Endothelial cell of umbilical vein (primary cell): ENCODE results near the gene CRIM1. TPM values are rescaled to one million over a fixed set of nuclear protein-coding genes. Genes with fewer than 3 reads are reported as not detected.

Source experiments
- BruUV-seq: library from RNA; stranded (reverse); fragments of 400-500 nt; replicated peaks from 2 replicates; lab custom pipeline; 2021; lab: Mats Ljungman, UMichigan
- CTCF ChIA-PET: fragments of 300-600, 350-600 bp; sonication (Branson Sonifier 250); formaldehyde crosslinking; loops from one replicate; lab custom pipeline; 2021; ENCODE audit warnings: antibody characterized with exemption, inconsistent platforms; lab: Charles Lee
- POLR2A ChIA-PET: fragments of 300-600, 350-600 bp; sonication (Branson Sonifier 250); formaldehyde crosslinking; loops from one replicate; lab custom pipeline; 2021; ENCODE audit warnings: antibody characterized with exemption, inconsistent platforms; lab: Charles Lee
- DNase-seq: peaks from one replicate; pipeline ENCODE4 v3.0.0-alpha.2; 2011; ENCODE audit warnings: low read depth, low spot score
- FAIRE-seq: peaks from 2 replicates; lab custom pipeline; 2011; peaks lifted over from hg19 to GRCh38; lab: Jason Lieb, UNC
- H2AFZ ChIP-seq: 2 replicates; pipeline ENCODE4 v1.6.0; 2012; ENCODE audit warnings: low read depth, low read length, control low read depth, inconsistent platforms
- H3K27ac ChIP-seq: 2 replicates; pipeline ENCODE4 v1.5.1; 2011; ENCODE audit warnings: low read depth, mild to moderate bottlenecking, control low read depth, low read length, moderate library complexity; ENCODE audit not compliant: insufficient read depth
- H3K27me3 ChIP-seq, 2 experiments: 2 replicates each; pipeline versions ENCODE4 v1.6.0 to v1.6.1; 2011; ENCODE audit warnings: low read length in 2 of 2, mixed read lengths in 1 of 2; ENCODE audit not compliant: control insufficient read depth in 2 of 2, insufficient read depth in 2 of 2
- H3K36me3 ChIP-seq, 2 experiments: 2 replicates in 1 of 2; 3 replicates in 1 of 2; pipeline ENCODE4 v1.5.1; 2011; ENCODE audit warnings: low read length in 2 of 2, mild to moderate bottlenecking in 1 of 2, moderate library complexity in 1 of 2; ENCODE audit not compliant: control insufficient read depth in 2 of 2, insufficient read depth in 2 of 2; ENCODE audit errors: extremely low read depth in 1 of 2
- H3K4me1 ChIP-seq: 3 replicates; pipeline ENCODE4 v1.5.1; 2011; ENCODE audit warnings: mild to moderate bottlenecking, low read length; ENCODE audit not compliant: control insufficient read depth, insufficient read depth; ENCODE audit errors: extremely low read depth
- H3K4me2 ChIP-seq: 2 replicates; pipeline ENCODE4 v1.6.1; 2011; ENCODE audit warnings: low read length, control low read depth, mixed read lengths; ENCODE audit not compliant: insufficient read depth
- H3K4me3 ChIP-seq, 3 experiments: fragments of 200-600 bp in 1 of 3; sonication (generic), shearing (Covaris generic) in 1 of 3; replicated peaks in 1 of 3; 2 replicates each; pipeline ENCODE4 v1.5.1; 2011 to 2016; ENCODE audit warnings: control low read depth in 3 of 3, low read length in 3 of 3, mild to moderate bottlenecking in 2 of 3, inconsistent platforms in 1 of 3, low read depth in 1 of 3, moderate library complexity in 1 of 3; ENCODE audit not compliant: insufficient read depth in 1 of 3
- H3K79me2 ChIP-seq: 2 replicates; pipeline ENCODE4 v1.6.0; 2012; ENCODE audit warnings: low read length, inconsistent platforms; ENCODE audit not compliant: control insufficient read depth, insufficient read depth
- H3K9ac ChIP-seq: replicated peaks from 2 replicates; pipeline ENCODE3; 2011; ENCODE audit warnings: low read length, control low read depth; ENCODE audit not compliant: insufficient read depth; ENCODE audit errors: extremely low read depth
- H3K9me1 ChIP-seq: replicated peaks from 3 replicates; pipeline ENCODE4 v1.6.0; 2011; ENCODE audit warnings: mild to moderate bottlenecking, low read length; ENCODE audit not compliant: control insufficient read depth, insufficient read depth; ENCODE audit errors: extremely low read depth
- H3K9me3 ChIP-seq: replicated peaks from 2 replicates; pipeline ENCODE4 v1.5.1; 2012; ENCODE audit warnings: low read length, inconsistent platforms; ENCODE audit not compliant: control insufficient read depth, insufficient read depth
- H4K20me1 ChIP-seq: replicated peaks from 2 replicates; pipeline ENCODE3; 2011; ENCODE audit warnings: mild to moderate bottlenecking, low read length; ENCODE audit not compliant: control insufficient read depth, insufficient read depth; ENCODE audit errors: extremely low read depth
- EZH2 ChIP-seq: IDR thresholded peaks from 2 replicates; pipeline ENCODE4 v1.6.1; 2012; ENCODE audit warnings: borderline replicate concordance, low read depth, mild to moderate bottlenecking, moderate library complexity, low read length, inconsistent platforms; ENCODE audit not compliant: severe bottlenecking
- FOS ChIP-seq: IDR thresholded peaks from 2 replicates; pipeline ENCODE4 v1.6.1; 2011; ENCODE audit warnings: mild to moderate bottlenecking, low read length, moderate library complexity, borderline replicate concordance; ENCODE audit not compliant: insufficient read depth
- GATA2 ChIP-seq: IDR thresholded peaks from 2 replicates; pipeline ENCODE4 v1.7.0; 2011; ENCODE audit warnings: low read depth, mild to moderate bottlenecking, moderate library complexity, mixed read lengths, low read length; ENCODE audit not compliant: insufficient read length, insufficient read depth
- JUN ChIP-seq: IDR thresholded peaks from 2 replicates; pipeline ENCODE4 v1.6.1; 2011; ENCODE audit warnings: borderline replicate concordance, low read depth; ENCODE audit not compliant: insufficient read length, insufficient read depth
- MAX ChIP-seq: IDR thresholded peaks from 2 replicates; pipeline ENCODE4 v1.6.1; 2011; ENCODE audit not compliant: insufficient read depth, insufficient read length
- MYC ChIP-seq: IDR thresholded peaks from one replicate; pipeline ENCODE4 v1.6.1; 2011; ENCODE audit warnings: mild to moderate bottlenecking, low read depth, low read length
- POLR2A ChIP-seq: IDR thresholded peaks from 2 replicates; pipeline ENCODE4 v1.6.1; 2012; ENCODE audit warnings: low read depth, mild to moderate bottlenecking, control low read depth, low read length
- POLR2AphosphoS5 ChIP-seq: IDR thresholded peaks from 2 replicates; pipeline ENCODE4 v1.6.1; 2012; ENCODE audit warnings: low read depth, mild to moderate bottlenecking, control low read depth, low read length, moderate library complexity; ENCODE audit not compliant: insufficient read depth
- dilution Hi-C: fragments of 300-500 bp; cut with MboI; formaldehyde crosslinking; loops from one replicate; pipeline ENCODE4 v1.15.0; 2019; ENCODE audit warnings: low sequenced_read_pairs; ENCODE audit not compliant: extremely low pct_ligation_motif_present
- intact Hi-C: fragments of 100-400 bp; cut with micrococcal nuclease; formaldehyde crosslinking; loops from one replicate; pipeline ENCODE4 v1.10.0; 2022
- polyA plus RNA-seq, 4 experiments: library from polyadenylated mRNA; depleted of rRNA in 3 of 4; stranded (reverse) in 3 of 4; unstranded in 1 of 4; fragments of >200 nt; gene quantifications; 2 replicates each; pipeline versions ENCODE4 v1.2.1 to v1.2.3, GENCODE V29; 2011 to 2012; ENCODE audit warnings: missing spikeins in 1 of 4
- total RNA-seq: library from RNA; stranded (reverse); gene quantifications from 2 replicates; pipeline ENCODE4 v1.2.3, GENCODE V29; 2021
- TF ChIP-seq, protein P1 (sequence below), 2 donors: IDR thresholded peaks; 1 replicate in 1 of 2; 2 replicates in 1 of 2; pipeline ENCODE4 v1.5.1; 2011; ENCODE audit warnings: low read length in 2 of 2, mild to moderate bottlenecking in 2 of 2, moderate library complexity in 2 of 2, control low read depth in 1 of 2, inconsistent platforms in 1 of 2, low read depth in 1 of 2; ENCODE audit not compliant: insufficient read depth in 1 of 2; ENCODE audit errors: extremely low read depth in 1 of 2

The CRIM1 gene
- total and polyA plus RNA-seq, 2 donors (not counting 3 experiments of a cell fraction or from before 2014, with no cell fraction given) = 422 to 649 TPM

GRCh38 chr2:36409935-36410334 lies 54.4 kb downstream of the CRIM1 start:
- CTCF ChIA-PET = interaction anchor here (0.9 to 2.7 kb wide), 4 partner anchors 13 to 34 kb away, joined by 3 to 17 read pairs (median 4); no protein-coding TSS in a partner anchor
- peak overlapping the region; percentile 92 for H3K27ac ChIP-seq
- H4K20me1 ChIP-seq = peaks cover 2% of the 10 kb centered on the region
- TF ChIP-seq GATA2 = no peak
- no peak for TF ChIP-seq MYC
- TF ChIP-seq POLR2AphosphoS5 = no peak
- TF ChIP-seq FOS = no peak
- TF ChIP-seq, protein P1, sequence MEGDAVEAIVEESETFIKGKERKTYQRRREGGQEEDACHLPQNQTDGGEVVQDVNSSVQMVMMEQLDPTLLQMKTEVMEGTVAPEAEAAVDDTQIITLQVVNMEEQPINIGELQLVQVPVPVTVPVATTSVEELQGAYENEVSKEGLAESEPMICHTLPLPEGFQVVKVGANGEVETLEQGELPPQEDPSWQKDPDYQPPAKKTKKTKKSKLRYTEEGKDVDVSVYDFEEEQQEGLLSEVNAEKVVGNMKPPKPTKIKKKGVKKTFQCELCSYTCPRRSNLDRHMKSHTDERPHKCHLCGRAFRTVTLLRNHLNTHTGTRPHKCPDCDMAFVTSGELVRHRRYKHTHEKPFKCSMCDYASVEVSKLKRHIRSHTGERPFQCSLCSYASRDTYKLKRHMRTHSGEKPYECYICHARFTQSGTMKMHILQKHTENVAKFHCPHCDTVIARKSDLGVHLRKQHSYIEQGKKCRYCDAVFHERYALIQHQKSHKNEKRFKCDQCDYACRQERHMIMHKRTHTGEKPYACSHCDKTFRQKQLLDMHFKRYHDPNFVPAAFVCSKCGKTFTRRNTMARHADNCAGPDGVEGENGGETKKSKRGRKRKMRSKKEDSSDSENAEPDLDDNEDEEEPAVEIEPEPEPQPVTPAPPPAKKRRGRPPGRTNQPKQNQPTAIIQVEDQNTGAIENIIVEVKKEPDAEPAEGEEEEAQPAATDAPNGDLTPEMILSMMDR (IDR thresholded peaks at IDR 0.05; ENCODE audit: extremely low read depth in 1 of 2, insufficient read depth in 1 of 2, low read depth in 1 of 2, low read length in 2 of 2) = no peak
- TF ChIP-seq MAX = no peak
- no peak for TF ChIP-seq EZH2
- TF ChIP-seq POLR2A = peak; percentile 56
- peak; percentile 10 for TF ChIP-seq JUN
- H3K4me1 ChIP-seq = peaks cover 100% of the 10 kb centered on the region
- peaks cover 4% of the 10 kb centered on the region for H3K9me1 ChIP-seq
- no TSS peak for BruUV-seq
- intact Hi-C loops (loop anchor here (2.0 kb wide), 1 partner anchor 151 kb away; no protein-coding TSS in a partner anchor), dilution Hi-C loops (no loop called here)
- no peaks in the 10 kb centered on the region for H3K9me3 ChIP-seq
- peak; percentile 42 for FAIRE-seq
- POLR2A ChIA-PET = interaction anchor here (1.0 kb wide), 1 partner anchor 76 kb away, joined by 3 read pairs; no protein-coding TSS in a partner anchor
- peaks cover 100% of the 10 kb centered on the region for H3K79me2 ChIP-seq
- no peaks in the 10 kb centered on the region for H3K27me3 ChIP-seq
- DNase-seq = peak; percentile 82
- no peak overlapping the region for H2AFZ ChIP-seq
- H3K4me3 ChIP-seq = peak overlapping the region in 1 of 3 experiments; percentile 53
- H3K36me3 ChIP-seq = peaks cover 0 to 16% of the 10 kb centered on the region in 2 experiments
- H3K4me2 ChIP-seq = peak overlapping the region; percentile 72
- H3K9ac ChIP-seq = peak overlapping the region; percentile 72
